CD8-positive, alpha-beta memory T cell (primary cell): ENCODE data around the gene COQ10A. TPM values are rescaled to one million over a fixed set of nuclear protein-coding genes. Genes with fewer than 3 reads are reported as not detected.
"Not testable (repeated sequence)": the region's sequence is repeated elsewhere in the genome, so short reads cannot be mapped to it uniquely, and the experiment has no call there.

Source experiments
- CTCF ChIA-PET: fragments of 350-600 bp; sonication (Branson Sonifier 250); formaldehyde crosslinking; loops from one replicate; lab custom pipeline; 2021; ENCODE audit warnings: antibody characterized with exemption; lab: Charles Lee
- POLR2A ChIA-PET: fragments of 350-600 bp; sonication (Branson Sonifier 250); formaldehyde crosslinking; loops from one replicate; lab custom pipeline; 2021; ENCODE audit warnings: antibody characterized with exemption; lab: Charles Lee
- DNase-seq, 5 donors: peaks; one replicate each; pipeline versions ENCODE4 v3.0.0 to v3.0.0-alpha.2; 2020 to 2022; ENCODE audit warnings: mixed read lengths in 1 of 5
- H3K27ac ChIP-seq: one replicate; pipeline ENCODE4 v1.7.0; 2013; ENCODE audit warnings: low read depth, mild to moderate bottlenecking, low read length, moderate library complexity
- H3K27me3 ChIP-seq: 2 replicates; pipeline ENCODE4 v1.7.0; 2013; ENCODE audit warnings: low read length, mild to moderate bottlenecking; ENCODE audit not compliant: insufficient read depth, poor library complexity, severe bottlenecking
- H3K36me3 ChIP-seq: 2 replicates; pipeline ENCODE4 v1.7.0; 2013; ENCODE audit warnings: mild to moderate bottlenecking, low read length, moderate library complexity; ENCODE audit not compliant: insufficient read depth
- H3K4me1 ChIP-seq: 2 replicates; pipeline ENCODE4 v1.7.0; 2013; ENCODE audit warnings: mild to moderate bottlenecking, low read length, moderate library complexity; ENCODE audit not compliant: insufficient read depth
- H3K4me3 ChIP-seq: 2 replicates; pipeline ENCODE4 v1.7.0; 2013; ENCODE audit warnings: mild to moderate bottlenecking, low read length
- H3K9me3 ChIP-seq: 2 replicates; pipeline ENCODE4 v1.7.0; 2013; ENCODE audit warnings: mild to moderate bottlenecking, low read length
- H3K27ac Mint-ChIP-seq, 8 donors: one replicate each; pipeline ENCODE4 v1.8.0; 2020 to 2021; ENCODE audit warnings: mixed read lengths in 8 of 8, mild to moderate bottlenecking in 6 of 8, inconsistent platforms in 3 of 8, moderate library complexity in 3 of 8
- H3K27me3 Mint-ChIP-seq, 2 donors: one replicate each; pipeline ENCODE4 v1.8.0; 2020 to 2021; ENCODE audit warnings: mixed read lengths in 2 of 2, mild to moderate bottlenecking in 1 of 2, moderate library complexity in 1 of 2
- H3K36me3 Mint-ChIP-seq, 3 donors: one replicate each; pipeline ENCODE4 v1.8.0; 2020 to 2021; ENCODE audit warnings: mixed read lengths in 3 of 3, inconsistent platforms in 1 of 3, mild to moderate bottlenecking in 1 of 3
- H3K4me1 Mint-ChIP-seq, 3 donors: one replicate each; pipeline ENCODE4 v1.8.0; 2020 to 2021; ENCODE audit warnings: mixed read lengths in 3 of 3, inconsistent platforms in 1 of 3, mild to moderate bottlenecking in 1 of 3
- H3K4me3 Mint-ChIP-seq, 7 donors: one replicate each; pipeline ENCODE4 v1.8.0; 2020 to 2021; ENCODE audit warnings: mixed read lengths in 7 of 7, mild to moderate bottlenecking in 6 of 7, moderate library complexity in 4 of 7, inconsistent platforms in 2 of 7
- H3K9me3 Mint-ChIP-seq, 5 donors: one replicate each; pipeline ENCODE4 v1.8.0; 2020 to 2022; ENCODE audit warnings: mixed read lengths in 5 of 5, mild to moderate bottlenecking in 3 of 5, moderate library complexity in 2 of 5, inconsistent platforms in 1 of 5
- polyA plus RNA-seq: library from polyadenylated mRNA; unstranded; fragments of 300-500 nt; fragmentation: Illumina TruSeq; gene quantifications from one replicate; pipeline ENCODE4 v1.2.3, GENCODE V29; 2021
- total RNA-seq, 2 experiments: library from RNA; stranded (reverse); gene quantifications; one replicate each; pipeline ENCODE4 v1.2.3, GENCODE V29; 2021

The COQ10A gene
- total and polyA plus RNA-seq, 3 experiments from 2014 or later: 14.2 to 14.4 (median 14.3) TPM

DNA sequence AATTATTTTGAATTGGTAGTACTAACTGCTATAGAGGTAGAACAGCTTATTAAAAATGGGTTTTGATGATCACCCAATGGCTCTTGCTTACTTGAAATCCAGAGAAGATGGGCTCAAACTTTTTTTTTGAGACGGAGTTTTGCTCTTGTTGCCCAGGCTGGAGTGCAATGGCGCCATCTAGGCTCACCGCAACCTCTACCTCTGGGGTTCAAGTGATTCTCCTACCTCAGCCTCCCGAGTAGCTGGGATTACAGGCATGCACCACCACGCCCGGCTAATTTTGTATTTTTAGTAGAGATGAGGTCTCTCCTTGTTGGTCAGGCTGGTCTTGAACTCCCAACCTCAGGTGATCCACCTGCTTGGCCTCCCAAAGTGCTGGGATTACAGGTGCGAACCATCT lies 3.8 kb upstream of the COQ10A start:
- not testable (repeated sequence) for H3K9me3 Mint-ChIP-seq, H3K27me3 ChIP-seq, H3K36me3 ChIP-seq, H3K27ac Mint-ChIP-seq, H3K4me3 Mint-ChIP-seq, DNase-seq, H3K4me3 ChIP-seq, H3K36me3 Mint-ChIP-seq, H3K9me3 ChIP-seq, H3K27me3 Mint-ChIP-seq, H3K27ac ChIP-seq
- H3K4me1 Mint-ChIP-seq: peaks cover 24 to 26% (median 24%) of the 10 kb centered on the region in 3 donors
- H3K4me1 ChIP-seq: peaks cover 18% of the 10 kb centered on the region
- ChIA-PET CTCF (interaction anchor here (1.2 to 1.3 kb wide), 2 partner anchors 10 to 40 kb away, joined by 4 read pairs; no protein-coding TSS in a partner anchor), POLR2A (interaction anchor here (0.7 kb wide), 1 partner anchor 74 kb away, joined by 11 read pairs; the partner anchor contains the start of gene SMARCC2)

DNA sequence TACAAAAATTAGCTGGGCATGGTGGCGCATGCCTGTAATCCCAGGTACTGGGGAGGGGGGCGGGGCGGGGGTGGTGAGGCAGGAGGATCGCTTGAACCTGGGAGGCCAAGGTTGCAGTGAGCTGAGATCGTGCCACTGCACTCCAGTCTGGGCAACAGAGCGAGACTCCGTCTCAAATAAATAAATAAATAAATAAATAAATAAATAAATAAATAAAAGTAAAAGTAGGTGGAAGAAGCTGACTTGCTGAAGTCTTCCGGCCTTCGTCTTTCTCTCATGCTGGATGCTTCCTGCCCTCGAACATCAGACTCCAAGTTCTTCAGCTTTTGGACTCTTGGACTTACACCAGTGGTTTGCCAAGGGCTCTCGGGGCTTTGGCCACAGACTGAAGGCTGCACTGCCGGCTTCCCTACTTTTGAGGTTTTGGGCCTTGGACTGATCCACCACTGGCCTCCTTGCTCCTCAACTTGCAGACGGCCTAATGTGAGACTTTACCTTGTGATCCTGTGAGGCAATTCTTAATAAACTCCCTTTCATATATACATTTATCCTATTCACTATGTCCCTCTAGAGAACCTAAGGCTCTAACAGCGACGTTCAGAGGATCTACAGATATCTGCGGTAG lies 562 bp upstream of the COQ10A start:
- peak overlapping the region; percentile 80 to 99 (median 96) for H3K27ac Mint-ChIP-seq
- Histone ChIP-seq H3K4me1 (peaks cover 12% of the 10 kb centered on the region), H3K27ac (peak overlapping the region; percentile 98), H3K4me3 (peak overlapping the region; percentile 93)
- H3K27me3 ChIP-seq, H3K27me3 Mint-ChIP-seq, H3K9me3 Mint-ChIP-seq, H3K36me3 ChIP-seq, DNase-seq, H3K9me3 ChIP-seq: not testable (repeated sequence)
- peaks cover 0 to 28% (median 2%) of the 10 kb centered on the region in 3 donors for H3K36me3 Mint-ChIP-seq
- H3K4me1 Mint-ChIP-seq: peaks cover 18 to 21% (median 21%) of the 10 kb centered on the region in 3 donors
- H3K4me3 Mint-ChIP-seq: peak overlapping the region; percentile 89 to 97 (median 95)
- ChIA-PET CTCF (interaction anchor here (0.7 to 2.8 kb wide), 15 partner anchors 8 to 201 kb away, joined by 3 to 18 read pairs (median 3); partner anchors contain the start of genes ANKRD52, ESYT1, SMARCC2 and ZC3H10), POLR2A (interaction anchor here (0.5 to 1.7 kb wide), 8 partner anchors 8 to 293 kb away, joined by 3 to 11 read pairs (median 4); partner anchors contain the start of genes ANKRD52, RNF41, SPRYD4 and TIMELESS)

DNA sequence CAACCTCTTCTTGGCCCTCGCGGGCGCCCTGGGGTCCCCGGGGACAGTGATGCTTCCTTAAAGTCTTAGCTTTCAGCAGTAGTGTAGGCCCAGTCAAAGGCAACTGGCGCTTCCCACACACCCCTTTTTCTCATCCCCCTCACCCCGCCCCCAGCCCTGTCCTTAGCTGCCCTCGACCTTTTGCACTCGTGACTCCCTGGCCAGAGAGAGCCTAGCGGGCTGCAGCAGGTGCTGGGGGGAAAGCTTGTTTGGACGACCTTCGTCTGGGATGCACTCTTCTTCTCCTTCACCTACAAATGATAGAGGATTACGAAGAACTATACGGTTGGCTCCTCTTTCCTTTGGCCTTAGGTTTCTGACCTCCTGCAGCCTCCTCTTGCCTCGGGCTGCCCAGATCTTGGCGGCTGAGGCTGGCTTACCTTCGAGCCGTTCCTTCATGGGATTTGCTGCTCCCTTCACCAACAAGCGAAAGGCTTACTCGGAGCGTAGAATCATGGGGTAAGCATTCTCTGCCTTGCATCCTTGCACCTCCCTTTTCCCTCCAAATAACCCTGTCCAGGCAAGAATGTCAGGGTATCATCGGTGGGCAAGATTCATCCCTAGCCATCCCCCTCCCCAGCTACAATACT lies 815 bp downstream of the COQ10A start:
- Mint-ChIP-seq H3K36me3 (peaks cover 0 to 42% (median 2%) of the 10 kb centered on the region in 3 donors), H3K27me3 (no peaks in the 10 kb centered on the region), H3K4me1 (peaks cover 18 to 21% (median 19%) of the 10 kb centered on the region in 3 donors), H3K9me3 (no peaks in the 10 kb centered on the region), H3K4me3 (peak overlapping the region; percentile 89 to 97 (median 95)), H3K27ac (peak overlapping the region; percentile 23 to 99 (median 87))
- ChIA-PET POLR2A (interaction anchor here (0.8 to 1.7 kb wide), 4 partner anchors 9 to 193 kb away, joined by 3 to 11 read pairs (median 4); partner anchors contain the start of genes ANKRD52, RNF41 and TIMELESS), CTCF (interaction anchor here (0.6 to 2.8 kb wide), 15 partner anchors 10 to 196 kb away, joined by 3 to 18 read pairs (median 3); partner anchors contain the start of genes ANKRD52, RNF41, STAT2 and ZC3H10)
- H3K27ac ChIP-seq: peak overlapping the region; percentile 98
- no peaks in the 10 kb centered on the region for H3K9me3 ChIP-seq
- peaks cover 12% of the 10 kb centered on the region for H3K4me1 ChIP-seq
- H3K4me3 ChIP-seq: peak overlapping the region; percentile 93
- DNase-seq: no peak
- H3K36me3 ChIP-seq: no peaks in the 10 kb centered on the region
- no peaks in the 10 kb centered on the region for H3K27me3 ChIP-seq

DNA sequence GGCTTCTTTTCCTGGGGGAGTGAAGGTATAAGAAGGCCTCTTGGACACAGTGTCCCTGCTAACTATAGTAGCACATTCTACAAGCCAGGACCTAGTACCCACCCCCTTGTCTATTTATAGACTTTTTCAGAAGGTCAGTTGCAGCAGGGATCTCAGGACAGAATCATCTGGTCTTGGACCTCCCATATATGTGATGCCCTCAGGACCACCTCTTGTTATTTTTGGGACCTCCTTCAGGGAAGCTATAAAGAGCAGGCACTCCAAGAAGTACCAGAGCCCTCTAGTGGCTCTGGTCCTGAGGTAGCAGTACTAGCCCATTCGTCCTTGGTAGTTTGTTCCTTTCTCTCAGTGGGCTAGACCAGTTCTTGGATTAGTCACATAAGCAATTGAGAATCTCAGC lies 4.3 kb downstream of the COQ10A start:
- no peak for DNase-seq
- peak overlapping the region in 1 of 7 donors; percentile 8 for H3K4me3 Mint-ChIP-seq
- no peaks in the 10 kb centered on the region for H3K27me3 Mint-ChIP-seq
- no peak overlapping the region for H3K27ac ChIP-seq
- H3K9me3 ChIP-seq: no peaks in the 10 kb centered on the region
- peaks cover 7 to 73% (median 20%) of the 10 kb centered on the region in 3 donors for H3K36me3 Mint-ChIP-seq
- H3K27ac Mint-ChIP-seq: peak overlapping the region in 6 of 8 donors; percentile 1 to 78 (median 63)
- H3K4me1 Mint-ChIP-seq: peaks cover 17 to 18% (median 17%) of the 10 kb centered on the region in 3 donors
- POLR2A ChIA-PET: no interaction called here
- no peaks in the 10 kb centered on the region for H3K27me3 ChIP-seq
- H3K4me1 ChIP-seq: peaks cover 12% of the 10 kb centered on the region
- no peak overlapping the region for H3K4me3 ChIP-seq
- H3K36me3 ChIP-seq: peaks cover 28% of the 10 kb centered on the region
- H3K9me3 Mint-ChIP-seq: no peaks in the 10 kb centered on the region
- CTCF ChIA-PET: no interaction called here

DNA sequence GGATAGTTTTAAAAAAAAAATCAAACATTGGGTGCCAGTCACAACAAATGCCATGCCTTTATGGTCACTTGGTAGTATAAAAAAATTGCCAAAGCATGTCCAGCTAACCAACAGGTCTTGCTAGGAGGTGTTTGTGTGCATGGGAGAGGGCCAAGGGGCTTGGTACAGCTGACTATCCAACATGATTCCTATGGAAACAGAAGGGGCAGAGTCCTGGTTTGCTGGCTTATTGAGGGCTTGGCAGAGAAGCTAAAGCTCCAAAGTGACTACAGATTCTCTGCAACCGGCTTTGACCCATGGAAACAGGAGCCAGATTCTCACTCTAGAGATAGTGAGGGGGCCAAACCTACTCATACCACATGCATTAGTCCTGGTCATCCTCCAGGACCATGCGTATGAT lies 5.7 kb downstream of the COQ10A start:
- H3K9me3 Mint-ChIP-seq, H3K27me3 ChIP-seq, H3K27ac ChIP-seq, CTCF ChIA-PET, H3K27me3 Mint-ChIP-seq, H3K4me3 Mint-ChIP-seq, H3K4me1 Mint-ChIP-seq, H3K4me1 ChIP-seq, H3K9me3 ChIP-seq, H3K4me3 ChIP-seq, DNase-seq, POLR2A ChIA-PET: not testable (repeated sequence)
- Mint-ChIP-seq H3K27ac (peak overlapping the region in 1 of 8 donors; percentile 13), H3K36me3 (peaks cover 7 to 77% (median 21%) of the 10 kb centered on the region in 3 donors)
- H3K36me3 ChIP-seq: peaks cover 28% of the 10 kb centered on the region

DNA sequence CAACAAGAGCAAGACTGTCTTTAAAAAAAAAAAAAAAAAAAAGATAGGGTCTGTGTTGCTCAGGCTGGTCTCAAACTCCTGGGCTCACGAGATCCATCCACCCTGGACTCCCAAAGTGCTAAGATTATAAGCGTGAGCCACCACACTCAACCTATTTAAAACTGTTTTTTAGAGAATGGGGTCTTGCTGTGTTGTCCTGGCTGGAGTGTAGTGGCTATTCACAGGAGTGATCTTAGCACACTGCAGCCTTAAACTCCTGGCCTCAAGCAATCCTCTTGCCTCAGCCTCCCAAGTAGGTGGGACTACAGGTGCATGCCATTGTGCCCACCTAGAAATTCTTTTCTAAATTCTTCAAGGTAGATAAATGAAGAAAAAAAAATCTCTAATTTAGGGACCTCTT lies 7.6 kb downstream of the COQ10A start:
- H3K4me1 Mint-ChIP-seq: peaks cover 0 to 3% (median 0%) of the 10 kb centered on the region in 3 donors
- no peak overlapping the region for H3K4me3 Mint-ChIP-seq
- peaks cover 42% of the 10 kb centered on the region for H3K36me3 ChIP-seq
- H3K36me3 Mint-ChIP-seq: peaks cover 10 to 83% (median 20%) of the 10 kb centered on the region in 3 donors
- H3K4me3 ChIP-seq: no peak overlapping the region
- no peaks in the 10 kb centered on the region for H3K27me3 ChIP-seq
- no peaks in the 10 kb centered on the region for H3K9me3 ChIP-seq
- no peaks in the 10 kb centered on the region for H3K9me3 Mint-ChIP-seq
- no peak for DNase-seq
- ChIA-PET POLR2A (no interaction called here), CTCF (no interaction called here)
- H3K27me3 Mint-ChIP-seq: no peaks in the 10 kb centered on the region
- H3K27ac Mint-ChIP-seq: peak overlapping the region in 1 of 8 donors; percentile 84
- no peaks in the 10 kb centered on the region for H3K4me1 ChIP-seq
- no peak overlapping the region for H3K27ac ChIP-seq

DNA sequence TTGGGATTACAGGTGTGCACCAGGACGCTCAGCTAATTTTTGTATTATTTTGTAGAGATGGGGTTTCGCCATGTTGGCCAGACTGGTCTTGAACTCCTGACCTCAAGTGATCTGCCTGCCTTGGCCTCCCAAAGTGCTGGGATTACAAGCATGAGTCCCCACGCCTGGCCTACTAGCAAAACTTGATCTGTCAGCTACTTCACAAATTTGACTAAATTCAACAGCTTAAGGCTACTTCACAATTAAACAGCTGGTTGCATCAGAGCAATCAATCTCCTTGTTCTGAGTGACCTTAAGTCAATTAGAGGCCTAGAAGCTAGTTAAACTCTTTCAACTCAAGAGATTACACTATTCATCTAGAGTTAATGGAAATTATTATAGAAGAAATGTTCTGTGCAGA lies 12.2 kb downstream of the COQ10A start:
- Histone ChIP-seq H3K36me3 (peaks cover 62% of the 10 kb centered on the region), H3K4me3 (no peak overlapping the region), H3K9me3 (no peaks in the 10 kb centered on the region), H3K4me1 (no peaks in the 10 kb centered on the region), H3K27ac (no peak overlapping the region), H3K27me3 (no peaks in the 10 kb centered on the region)
- H3K4me3 Mint-ChIP-seq: no peak overlapping the region
- ChIA-PET CTCF (interaction anchor here (1.5 to 1.7 kb wide), 2 partner anchors 12 to 185 kb away, joined by 3 to 6 read pairs; partner anchors contain the start of gene COQ10A), POLR2A (no interaction called here)
- peaks cover 0 to 3% (median 3%) of the 10 kb centered on the region in 3 donors for H3K4me1 Mint-ChIP-seq
- H3K9me3 Mint-ChIP-seq: no peaks in the 10 kb centered on the region
- H3K27me3 Mint-ChIP-seq: no peaks in the 10 kb centered on the region
- DNase-seq: no peak
- H3K27ac Mint-ChIP-seq: no peak overlapping the region
- H3K36me3 Mint-ChIP-seq: peaks cover 17 to 72% (median 23%) of the 10 kb centered on the region in 3 donors
